Measurements from ENCODE around the gene ARHGAP18.

- TF ChIP-seq CTCF (IDR thresholded peaks at IDR 0.05; ENCODE audit: insufficient read depth, low read length, poor library complexity, severe bottlenecking) (no peak), EZH2phosphoT487 (conservative IDR thresholded peaks at IDR 0.05; ENCODE audit: low read length) (no peak)
Measured at GRCh38 chr6:129709769-129710449, at the start of gene ARHGAP18.

Data from SU-DHL-6 (cell line).